HL-60 (cell line): Measurements from ENCODE around the gene MAP1B.

Experiments used
- DNase-seq, 2 experiments: peaks; one replicate each; pipeline ENCODE4 v3.0.0-alpha.2; 2010 to 2020; ENCODE audit warnings: low read depth in 1 of 2, low spot score in 1 of 2
- H3K27ac ChIP-seq: fragments of 250-450 bp; sonication (Bioruptor Pico); replicated peaks from 2 replicates; pipeline ENCODE4 v1.5.1; 2020; ENCODE audit warnings: mild to moderate bottlenecking, moderate library complexity
- H3K27me3 ChIP-seq: fragments of 250-450 bp; sonication (Bioruptor Pico); 2 replicates; pipeline ENCODE4 v1.5.1; 2021; ENCODE audit warnings: mild to moderate bottlenecking, moderate library complexity; ENCODE audit not compliant: insufficient read depth, poor library complexity, severe bottlenecking
- H3K4me3 ChIP-seq: replicated peaks from 2 replicates; pipeline ENCODE4 v1.5.1; 2011; ENCODE audit warnings: mild to moderate bottlenecking, control low read depth, low read length; ENCODE audit not compliant: insufficient read depth
- GABPA ChIP-seq: IDR thresholded peaks from 2 replicates; pipeline ENCODE4 v1.6.1; 2012; ENCODE audit warnings: low read depth
- POLR2AphosphoS5 ChIP-seq: IDR thresholded peaks from 2 replicates; pipeline ENCODE4 v1.6.1; 2012; ENCODE audit warnings: low read depth
- SPI1 ChIP-seq: IDR thresholded peaks from 2 replicates; pipeline ENCODE4 v1.6.1; 2012; ENCODE audit warnings: low read depth, mild to moderate bottlenecking, borderline replicate concordance
- TF ChIP-seq, protein P1 (sequence below): IDR thresholded peaks from 2 replicates; pipeline ENCODE4 v1.6.1; 2012; ENCODE audit warnings: low read depth; ENCODE audit not compliant: insufficient replicate concordance
- TF ChIP-seq, protein P2 (sequence below): IDR thresholded peaks from one replicate; pipeline ENCODE4 v1.5.1; 2011; ENCODE audit warnings: low read length, control low read depth, inconsistent platforms; ENCODE audit not compliant: insufficient read depth

The MAP1B gene

DNA sequence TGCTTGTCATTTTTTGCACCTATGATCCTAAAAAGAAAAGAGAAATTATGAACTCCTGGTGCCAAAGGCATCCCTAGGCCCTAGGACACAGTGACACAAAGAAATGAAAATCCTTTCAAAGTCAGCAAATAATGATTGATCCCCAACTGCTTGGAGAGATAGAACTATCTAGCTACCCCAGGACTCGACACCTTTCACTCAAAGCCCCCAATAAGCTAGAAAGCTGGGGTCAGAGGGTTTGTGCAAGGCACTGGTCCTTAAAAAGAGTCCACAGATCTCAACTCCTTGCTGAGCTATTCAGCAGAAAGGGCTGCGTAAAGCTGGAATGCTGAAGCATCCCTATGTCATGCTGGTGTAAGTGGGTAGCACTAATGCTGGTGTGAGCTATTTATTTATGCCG, 31.8 kb upstream of the MAP1B start:
- H3K27ac ChIP-seq = no peak overlapping the region
- no peaks in the 10 kb centered on the region for H3K27me3 ChIP-seq
- no peak for DNase-seq
- no peak for TF ChIP-seq GABPA
- H3K4me3 ChIP-seq = no peak overlapping the region

DNA sequence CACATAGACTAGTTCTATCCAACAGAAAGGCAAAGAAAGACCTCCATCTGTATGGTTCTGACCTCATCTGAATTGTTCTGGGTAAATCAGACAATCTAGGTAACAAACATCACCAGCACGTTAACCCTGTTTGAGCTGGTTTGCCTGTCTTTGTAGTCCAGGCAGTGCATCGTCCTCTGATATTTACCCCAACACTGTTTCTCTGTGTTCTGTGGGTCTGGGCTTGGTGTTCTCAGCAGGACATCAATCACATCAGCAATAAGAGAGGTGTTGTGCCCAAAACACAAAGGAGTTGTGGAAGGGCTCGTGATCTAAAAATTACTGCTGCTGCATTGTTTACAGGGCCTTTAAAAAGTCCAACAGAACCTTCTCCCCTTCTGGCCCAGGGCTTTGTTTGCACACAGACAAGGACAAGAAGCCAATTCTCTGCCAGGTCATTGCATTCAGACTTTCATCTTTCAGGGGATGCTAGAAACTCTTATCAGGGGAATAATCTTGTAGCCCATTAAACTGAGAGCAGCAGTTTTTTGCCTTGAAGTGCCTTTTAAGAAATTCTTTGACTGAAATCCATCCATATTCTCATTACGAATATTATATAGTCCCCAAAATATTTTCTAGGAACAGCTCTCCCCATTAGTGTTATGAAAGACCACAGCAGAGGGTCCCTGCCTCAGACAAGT, 30.5 kb upstream of the MAP1B start:
- TF ChIP-seq, protein P1, sequence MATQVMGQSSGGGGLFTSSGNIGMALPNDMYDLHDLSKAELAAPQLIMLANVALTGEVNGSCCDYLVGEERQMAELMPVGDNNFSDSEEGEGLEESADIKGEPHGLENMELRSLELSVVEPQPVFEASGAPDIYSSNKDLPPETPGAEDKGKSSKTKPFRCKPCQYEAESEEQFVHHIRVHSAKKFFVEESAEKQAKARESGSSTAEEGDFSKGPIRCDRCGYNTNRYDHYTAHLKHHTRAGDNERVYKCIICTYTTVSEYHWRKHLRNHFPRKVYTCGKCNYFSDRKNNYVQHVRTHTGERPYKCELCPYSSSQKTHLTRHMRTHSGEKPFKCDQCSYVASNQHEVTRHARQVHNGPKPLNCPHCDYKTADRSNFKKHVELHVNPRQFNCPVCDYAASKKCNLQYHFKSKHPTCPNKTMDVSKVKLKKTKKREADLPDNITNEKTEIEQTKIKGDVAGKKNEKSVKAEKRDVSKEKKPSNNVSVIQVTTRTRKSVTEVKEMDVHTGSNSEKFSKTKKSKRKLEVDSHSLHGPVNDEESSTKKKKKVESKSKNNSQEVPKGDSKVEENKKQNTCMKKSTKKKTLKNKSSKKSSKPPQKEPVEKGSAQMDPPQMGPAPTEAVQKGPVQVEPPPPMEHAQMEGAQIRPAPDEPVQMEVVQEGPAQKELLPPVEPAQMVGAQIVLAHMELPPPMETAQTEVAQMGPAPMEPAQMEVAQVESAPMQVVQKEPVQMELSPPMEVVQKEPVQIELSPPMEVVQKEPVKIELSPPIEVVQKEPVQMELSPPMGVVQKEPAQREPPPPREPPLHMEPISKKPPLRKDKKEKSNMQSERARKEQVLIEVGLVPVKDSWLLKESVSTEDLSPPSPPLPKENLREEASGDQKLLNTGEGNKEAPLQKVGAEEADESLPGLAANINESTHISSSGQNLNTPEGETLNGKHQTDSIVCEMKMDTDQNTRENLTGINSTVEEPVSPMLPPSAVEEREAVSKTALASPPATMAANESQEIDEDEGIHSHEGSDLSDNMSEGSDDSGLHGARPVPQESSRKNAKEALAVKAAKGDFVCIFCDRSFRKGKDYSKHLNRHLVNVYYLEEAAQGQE = no peak
- TF ChIP-seq POLR2AphosphoS5 = no peak
- no peak for TF ChIP-seq GABPA
- no peak for TF ChIP-seq SPI1
- TF ChIP-seq, protein P2, sequence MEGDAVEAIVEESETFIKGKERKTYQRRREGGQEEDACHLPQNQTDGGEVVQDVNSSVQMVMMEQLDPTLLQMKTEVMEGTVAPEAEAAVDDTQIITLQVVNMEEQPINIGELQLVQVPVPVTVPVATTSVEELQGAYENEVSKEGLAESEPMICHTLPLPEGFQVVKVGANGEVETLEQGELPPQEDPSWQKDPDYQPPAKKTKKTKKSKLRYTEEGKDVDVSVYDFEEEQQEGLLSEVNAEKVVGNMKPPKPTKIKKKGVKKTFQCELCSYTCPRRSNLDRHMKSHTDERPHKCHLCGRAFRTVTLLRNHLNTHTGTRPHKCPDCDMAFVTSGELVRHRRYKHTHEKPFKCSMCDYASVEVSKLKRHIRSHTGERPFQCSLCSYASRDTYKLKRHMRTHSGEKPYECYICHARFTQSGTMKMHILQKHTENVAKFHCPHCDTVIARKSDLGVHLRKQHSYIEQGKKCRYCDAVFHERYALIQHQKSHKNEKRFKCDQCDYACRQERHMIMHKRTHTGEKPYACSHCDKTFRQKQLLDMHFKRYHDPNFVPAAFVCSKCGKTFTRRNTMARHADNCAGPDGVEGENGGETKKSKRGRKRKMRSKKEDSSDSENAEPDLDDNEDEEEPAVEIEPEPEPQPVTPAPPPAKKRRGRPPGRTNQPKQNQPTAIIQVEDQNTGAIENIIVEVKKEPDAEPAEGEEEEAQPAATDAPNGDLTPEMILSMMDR = no peak

GRCh38 chr5:72077390-72077789, 29.9 kb upstream of the MAP1B start:
- DNase-seq = no peak
- Histone ChIP-seq H3K27ac (no peak overlapping the region), H3K27me3 (no peaks in the 10 kb centered on the region), H3K4me3 (no peak overlapping the region)
- TF ChIP-seq SPI1 (no peak), GABPA (no peak), POLR2AphosphoS5 (no peak)
- TF ChIP-seq, protein P2 = no peak
- TF ChIP-seq, protein P1 = no peak

More for the DNA sequence above, 30.5 kb upstream of the MAP1B start:
- no peak overlapping the region for H3K4me3 ChIP-seq
- DNase-seq = no peak
- no peaks in the 10 kb centered on the region for H3K27me3 ChIP-seq
- no peak overlapping the region for H3K27ac ChIP-seq

DNA sequence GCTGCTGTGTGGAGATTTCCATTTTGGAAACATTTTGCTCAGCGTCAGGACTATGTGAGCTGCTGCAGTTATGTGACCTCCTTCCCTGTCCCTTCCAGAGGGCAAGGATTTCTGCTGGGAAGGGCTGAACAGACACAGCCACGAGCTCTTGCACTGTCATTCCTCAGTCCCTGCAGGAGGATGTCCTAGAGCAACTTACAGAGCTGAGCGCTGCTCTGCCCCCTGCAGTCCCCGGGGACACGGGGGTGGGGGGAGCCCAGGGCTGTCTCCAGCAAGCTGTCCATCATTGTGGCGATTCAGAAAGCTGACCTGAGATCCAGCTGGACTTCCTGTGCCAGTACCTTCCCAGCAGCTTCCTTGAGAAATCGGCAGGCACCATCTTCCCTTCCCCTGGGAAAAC, 28.0 kb upstream of the MAP1B start:
- no peak for TF ChIP-seq GABPA
- no peak for TF ChIP-seq SPI1
- TF ChIP-seq, protein P2 = no peak
- Histone ChIP-seq H3K4me3 (no peak overlapping the region), H3K27ac (no peak overlapping the region), H3K27me3 (no peaks in the 10 kb centered on the region)
- DNase-seq = no peak
